Sigmoid colon (tissue), 7 donors: ENCODE data around the gene NEDD8. TPM values are rescaled to one million over a fixed set of nuclear protein-coding genes. Genes with fewer than 3 reads are reported as not detected.
"Not testable (repeated sequence)": the region's sequence is repeated elsewhere in the genome, so short reads cannot be mapped to it uniquely, and the experiment has no call there.

Experiments
- DNase-seq: peaks from one replicate; pipeline ENCODE4 v3.0.0-alpha.2; 2019
- H3K27ac ChIP-seq, 4 donors: fragments of 200-600 bp; sonication (generic); one replicate each; pipeline ENCODE4 v1.5.1; 2016 to 2019; ENCODE audit warnings: mild to moderate bottlenecking in 1 of 4
- H3K27me3 ChIP-seq, 3 donors: fragments of 200-600 bp; sonication (generic); one replicate each; pipeline ENCODE4 v1.5.1; 2019; ENCODE audit warnings: mild to moderate bottlenecking in 1 of 3
- H3K36me3 ChIP-seq, 4 donors: fragments of 200-600 bp; sonication (generic); one replicate each; pipeline ENCODE4 v1.5.1; 2016 to 2019
- H3K4me1 ChIP-seq, 4 donors: fragments of 200-600 bp; sonication (generic); one replicate each; pipeline ENCODE4 v1.5.1; 2017 to 2019
- H3K4me3 ChIP-seq, 4 donors: fragments of 200-600 bp; sonication (generic); one replicate each; pipeline ENCODE4 v1.5.1; 2017 to 2019; ENCODE audit warnings: mild to moderate bottlenecking in 2 of 4, moderate library complexity in 1 of 4
- H3K9me3 ChIP-seq, 4 donors: fragments of 200-600 bp in 3 of 4; sonication (generic) in 3 of 4; one replicate each; pipeline versions ENCODE4 v1.5.1 to v1.6.1; 2013 to 2019
- EP300 ChIP-seq, 4 donors: sonication (generic); formaldehyde crosslinking; IDR thresholded peaks; one replicate each; pipeline ENCODE4 v1.6.1; 2017; ENCODE audit warnings: antibody characterized with exemption in 4 of 4
- POLR2A ChIP-seq, 2 donors: fragments of 450-650 bp; IDR thresholded peaks; one replicate each; pipeline ENCODE4 v1.6.1; 2016; ENCODE audit warnings: antibody characterized with exemption in 2 of 2, mild to moderate bottlenecking in 2 of 2, moderate library complexity in 2 of 2
- POLR2AphosphoS5 ChIP-seq, 4 donors: sonication (generic); formaldehyde crosslinking; IDR thresholded peaks; one replicate each; pipeline ENCODE4 v1.6.1; 2017; ENCODE audit warnings: antibody characterized with exemption in 4 of 4
- WGBS, 2 donors: extraction: QIAGEN DNeasy Blood & Tissue Kit; methylation state at CpG; one replicate each; pipeline ENCODE4 v1.1.7; 2013; 5-methylcytosine and 5-hydroxymethylcytosine counted together
- intact Hi-C: fragments of 100-400 bp; cut with DNase I; formaldehyde crosslinking; loops from one replicate; pipeline ENCODE4 v1.15.1; 2023
- polyA plus RNA-seq, 3 donors: library from polyadenylated mRNA; stranded (reverse); fragments of 200-250 nt; gene quantifications; one replicate each; pipeline ENCODE4 v1.2.3, GENCODE V29; 2013
- total RNA-seq, 4 donors: library from RNA; depleted of rRNA; stranded (reverse); fragments of >200 nt; gene quantifications; one replicate each; pipeline ENCODE4 v1.1.0, GENCODE V29; 2016
- TF ChIP-seq, protein P1 (sequence below), 4 experiments: fragments of 450-650 bp in 3 of 4; fragments of 200-600 bp in 1 of 4; IDR thresholded peaks; one replicate each; pipeline ENCODE4 v1.5.1; 2016 to 2019; ENCODE audit warnings: antibody characterized with exemption in 4 of 4, mild to moderate bottlenecking in 3 of 4, moderate library complexity in 2 of 4
- donor health status: healthy with polysubstance abuse.
- donor health status: Bipolar disorder and iron deficiency.
- donor health status: healthy.

The NEDD8 gene
- total and polyA plus RNA-seq, 7 donors: 104 to 243 (median 204) TPM

DNA sequence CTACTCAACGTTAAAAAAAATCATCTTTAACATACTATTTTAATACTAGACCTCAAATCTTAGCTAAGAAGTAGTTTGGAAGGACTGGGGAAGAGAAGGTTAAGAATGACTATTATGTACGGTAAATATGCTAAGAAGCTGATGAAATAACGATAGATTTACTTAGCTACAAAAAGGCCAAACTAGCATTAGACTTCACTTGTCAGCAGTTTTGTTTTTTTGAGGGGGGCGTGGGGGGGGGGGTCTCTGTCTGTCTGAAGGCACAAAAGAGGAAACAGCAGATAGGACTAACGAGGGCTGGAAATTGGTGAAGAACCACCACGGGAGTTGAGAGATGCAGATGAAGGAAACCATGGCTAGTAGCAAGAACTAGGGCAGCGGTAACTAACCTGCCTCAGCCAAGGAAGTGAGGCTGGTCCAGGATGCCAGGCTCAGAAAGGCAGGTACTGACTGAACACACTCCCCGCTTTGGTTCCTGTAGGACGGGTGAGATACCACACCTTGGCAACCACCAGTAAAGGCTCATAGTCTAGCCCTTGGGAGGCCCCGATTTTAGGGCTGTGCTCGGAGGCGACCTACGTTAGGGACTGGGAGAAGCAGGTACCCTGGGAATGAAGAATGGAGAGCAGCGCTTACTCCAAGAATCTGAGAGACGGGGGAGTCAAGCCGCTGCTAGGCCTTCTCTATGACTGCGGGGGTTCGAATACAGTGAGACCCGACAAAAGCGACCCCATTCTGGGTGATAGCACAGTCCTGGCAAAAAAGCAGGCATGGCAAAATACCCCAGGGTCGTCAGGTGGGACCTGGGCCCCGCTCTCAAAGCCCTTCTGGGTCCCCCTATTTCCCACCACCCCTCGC, 675 bp downstream of the NEDD8 start:
- Histone ChIP-seq H3K4me1 (peaks cover 0 to 32% (median 30%) of the 10 kb centered on the region in 4 donors), H3K4me3 (peak overlapping the region; percentile 68 to 91 (median 88)), H3K9me3 (no peaks in the 10 kb centered on the region), H3K36me3 (peaks cover under 1 to 36% (median 8%) of the 10 kb centered on the region in 4 donors), H3K27ac (peak overlapping the region; percentile 82 to 93 (median 89)), H3K27me3 (no peaks in the 10 kb centered on the region)
- intact Hi-C loops: loop anchor here (5.0 kb wide), 1 partner anchor 84 kb away; the partner anchor contains the start of genes PSME2 and RNF31
- WGBS, 2 donors: 10 to 12% methylated on average over 23 of the region's 23 CpGs
- DNase-seq: no peak
- TF ChIP-seq, protein P1, sequence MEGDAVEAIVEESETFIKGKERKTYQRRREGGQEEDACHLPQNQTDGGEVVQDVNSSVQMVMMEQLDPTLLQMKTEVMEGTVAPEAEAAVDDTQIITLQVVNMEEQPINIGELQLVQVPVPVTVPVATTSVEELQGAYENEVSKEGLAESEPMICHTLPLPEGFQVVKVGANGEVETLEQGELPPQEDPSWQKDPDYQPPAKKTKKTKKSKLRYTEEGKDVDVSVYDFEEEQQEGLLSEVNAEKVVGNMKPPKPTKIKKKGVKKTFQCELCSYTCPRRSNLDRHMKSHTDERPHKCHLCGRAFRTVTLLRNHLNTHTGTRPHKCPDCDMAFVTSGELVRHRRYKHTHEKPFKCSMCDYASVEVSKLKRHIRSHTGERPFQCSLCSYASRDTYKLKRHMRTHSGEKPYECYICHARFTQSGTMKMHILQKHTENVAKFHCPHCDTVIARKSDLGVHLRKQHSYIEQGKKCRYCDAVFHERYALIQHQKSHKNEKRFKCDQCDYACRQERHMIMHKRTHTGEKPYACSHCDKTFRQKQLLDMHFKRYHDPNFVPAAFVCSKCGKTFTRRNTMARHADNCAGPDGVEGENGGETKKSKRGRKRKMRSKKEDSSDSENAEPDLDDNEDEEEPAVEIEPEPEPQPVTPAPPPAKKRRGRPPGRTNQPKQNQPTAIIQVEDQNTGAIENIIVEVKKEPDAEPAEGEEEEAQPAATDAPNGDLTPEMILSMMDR (IDR thresholded peaks at IDR 0.05): no peak
- no peak for TF ChIP-seq POLR2A (IDR thresholded peaks at IDR 0.05)
- no peak for TF ChIP-seq EP300 (IDR thresholded peaks at IDR 0.05)
- no peak for TF ChIP-seq POLR2AphosphoS5 (IDR thresholded peaks at IDR 0.05)

- Histone ChIP-seq H3K4me3 (no peak overlapping the region), H3K9me3 (no peaks in the 10 kb centered on the region), H3K4me1 (peaks cover 0 to 23% (median 22%) of the 10 kb centered on the region in 4 donors), H3K27ac (no peak overlapping the region), H3K36me3 (peaks cover 0 to 21% (median 3%) of the 10 kb centered on the region in 4 donors), H3K27me3 (no peaks in the 10 kb centered on the region)
- 0 to 71% methylated on average over 1 of the region's 1 CpG for WGBS, 2 donors
- intact Hi-C loops: no loop called here
- no peak for TF ChIP-seq POLR2A (IDR thresholded peaks at IDR 0.05)
- TF ChIP-seq EP300 (IDR thresholded peaks at IDR 0.05): no peak
- no peak for TF ChIP-seq POLR2AphosphoS5 (IDR thresholded peaks at IDR 0.05)
- TF ChIP-seq, protein P1 (IDR thresholded peaks at IDR 0.05): no peak
- no peak for DNase-seq
These were observed 3.3 kb downstream of the NEDD8 start for GRCh38 chr14:24228902-24229301.

DNA sequence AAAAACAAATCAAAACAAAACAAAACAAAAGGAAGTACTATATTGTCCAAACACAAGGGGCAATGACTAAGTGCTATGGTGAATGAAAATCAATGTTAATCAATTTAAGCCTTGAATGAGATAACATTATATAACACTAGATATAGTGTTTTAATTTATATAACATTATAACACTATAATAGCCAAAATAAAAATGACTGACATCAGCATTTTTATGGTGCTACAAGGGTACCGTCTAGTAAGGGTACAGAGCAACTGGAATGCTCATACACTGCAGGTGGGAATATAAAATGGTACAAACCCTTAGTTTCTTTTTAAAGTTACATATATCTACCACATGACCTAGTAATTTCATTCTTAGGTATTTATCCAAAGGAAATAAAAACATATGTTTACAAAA, 5.7 kb downstream of the NEDD8 start:
- WGBS, 2 donors: 69 to 83% methylated on average over 1 of the region's 1 CpG
- Histone ChIP-seq H3K9me3 (no peaks in the 10 kb centered on the region), H3K36me3 (peaks cover 0 to 21% (median 3%) of the 10 kb centered on the region in 4 donors), H3K4me3 (no peak overlapping the region), H3K27ac (no peak overlapping the region), H3K4me1 (peaks cover 0 to 10% (median 9%) of the 10 kb centered on the region in 4 donors), H3K27me3 (no peaks in the 10 kb centered on the region)
- no peak for DNase-seq
- TF ChIP-seq POLR2A (IDR thresholded peaks at IDR 0.05) (no peak), POLR2AphosphoS5 (IDR thresholded peaks at IDR 0.05) (no peak), EP300 (IDR thresholded peaks at IDR 0.05) (no peak)
- TF ChIP-seq, protein P1 (IDR thresholded peaks at IDR 0.05): no peak
- intact Hi-C loops: no loop called here

GRCh38 chr14:24224618-24225071, 7.5 kb downstream of the NEDD8 start:
- intact Hi-C loops: no loop called here
- Histone ChIP-seq H3K4me3 (no peak overlapping the region), H3K27ac (peak overlapping the region in 1 of 4 donors; percentile 21), H3K27me3 (no peaks in the 10 kb centered on the region), H3K36me3 (peaks cover 0 to 21% (median 3%) of the 10 kb centered on the region in 4 donors), H3K4me1 (no peaks in the 10 kb centered on the region), H3K9me3 (no peaks in the 10 kb centered on the region)
- 91 to 94% methylated on average over 7 of the region's 7 CpGs for WGBS, 2 donors
- TF ChIP-seq, protein P1 (IDR thresholded peaks at IDR 0.05): no peak
- no peak for TF ChIP-seq POLR2A (IDR thresholded peaks at IDR 0.05)
- no peak for TF ChIP-seq POLR2AphosphoS5 (IDR thresholded peaks at IDR 0.05)
- TF ChIP-seq EP300 (IDR thresholded peaks at IDR 0.05): no peak
- DNase-seq: peak; percentile 27

DNA sequence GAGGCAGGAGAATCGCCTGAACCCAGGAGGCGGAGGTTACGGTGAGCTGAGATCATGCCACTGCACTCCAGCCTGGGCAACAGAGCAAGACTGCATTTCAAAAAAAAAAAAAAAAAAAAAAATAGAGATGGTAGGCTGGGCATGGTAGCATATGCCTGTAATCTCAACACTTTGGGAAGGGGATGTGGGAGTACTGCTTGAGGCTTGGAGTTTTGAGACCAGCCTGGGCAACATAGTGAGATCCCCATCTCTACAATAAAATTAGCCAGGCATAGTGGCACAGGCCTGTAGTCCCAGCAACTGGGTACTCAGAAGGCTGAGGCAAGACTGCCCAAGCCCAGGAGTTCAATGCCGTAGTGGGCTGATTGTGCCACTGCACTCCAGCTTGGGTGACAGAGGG, 9.2 kb downstream of the NEDD8 start:
- H3K4me3 ChIP-seq, H3K9me3 ChIP-seq, H3K4me1 ChIP-seq, DNase-seq, H3K27me3 ChIP-seq, H3K27ac ChIP-seq, intact Hi-C loops: not testable (repeated sequence)
- WGBS, 2 donors: 97 to 98% methylated on average over 4 of the region's 4 CpGs
- peaks cover 0 to 17% (median 2%) of the 10 kb centered on the region in 4 donors for H3K36me3 ChIP-seq
